Osteoblast (primary cell): ENCODE results near the gene ENKD1. TPM values are rescaled to one million over a fixed set of nuclear protein-coding genes. Genes with fewer than 3 reads are reported as not detected.

Source experiments
- DNase-seq: peaks from one replicate; pipeline ENCODE4 v3.0.0; 2011; ENCODE audit warnings: low spot score, mixed read lengths; ENCODE audit not compliant: insufficient read length; ENCODE audit errors: missing footprints
- H2AFZ ChIP-seq: 2 replicates; pipeline ENCODE4 v1.6.0; 2011; ENCODE audit warnings: mild to moderate bottlenecking, low read length
- H3K27ac ChIP-seq: 2 replicates; pipeline ENCODE4 v1.5.1; 2011; ENCODE audit warnings: mild to moderate bottlenecking, low read depth, low read length, moderate library complexity
- H3K27me3 ChIP-seq: 2 replicates; pipeline ENCODE4 v1.6.0; 2012; ENCODE audit warnings: mild to moderate bottlenecking, control low read depth, inconsistent platforms, low read length, moderate library complexity; ENCODE audit not compliant: insufficient read depth
- H3K36me3 ChIP-seq: 2 replicates; pipeline ENCODE4 v1.5.1; 2011; ENCODE audit warnings: mild to moderate bottlenecking, low read length, control low read depth, moderate library complexity; ENCODE audit not compliant: insufficient read depth
- H3K4me1 ChIP-seq: 2 replicates; pipeline ENCODE4 v1.5.1; 2011; ENCODE audit warnings: mild to moderate bottlenecking, low read length, control low read depth, moderate library complexity; ENCODE audit not compliant: insufficient read depth
- H3K4me2 ChIP-seq: 2 replicates; pipeline ENCODE4 v1.6.0; 2011; ENCODE audit warnings: mild to moderate bottlenecking, low read length; ENCODE audit not compliant: insufficient read depth
- H3K4me3 ChIP-seq: fragments of 200-600 bp; sonication (generic); 3 replicates; pipeline ENCODE4 v1.5.1; 2012; ENCODE audit warnings: mild to moderate bottlenecking, low read length, inconsistent platforms; ENCODE audit not compliant: insufficient read depth
- H3K79me2 ChIP-seq: 2 replicates; pipeline ENCODE4 v1.6.0; 2012; ENCODE audit warnings: mild to moderate bottlenecking, low read length, control low read depth, inconsistent platforms; ENCODE audit not compliant: insufficient read depth
- H3K9me3 ChIP-seq: 2 replicates; pipeline ENCODE4 v1.5.1; 2011; ENCODE audit warnings: low read depth, low read length, control low read depth
- H4K20me1 ChIP-seq: 2 replicates; pipeline ENCODE4 v1.6.0; 2012; ENCODE audit warnings: mild to moderate bottlenecking, low read length, control low read depth; ENCODE audit not compliant: insufficient read depth
- total RNA-seq: library from RNA; depleted of rRNA; stranded (reverse); fragments of >200 nt; gene quantifications from 2 replicates; pipeline ENCODE4 v1.2.3, GENCODE V29; 2012
- TF ChIP-seq, protein P1 (sequence below): IDR thresholded peaks from 2 replicates; pipeline ENCODE4 v1.5.1; 2011; ENCODE audit warnings: mild to moderate bottlenecking, low read depth, low read length, moderate library complexity; ENCODE audit errors: extremely low read depth

The ENKD1 gene
- total RNA-seq, 1 donor: 15.9 TPM

DNA sequence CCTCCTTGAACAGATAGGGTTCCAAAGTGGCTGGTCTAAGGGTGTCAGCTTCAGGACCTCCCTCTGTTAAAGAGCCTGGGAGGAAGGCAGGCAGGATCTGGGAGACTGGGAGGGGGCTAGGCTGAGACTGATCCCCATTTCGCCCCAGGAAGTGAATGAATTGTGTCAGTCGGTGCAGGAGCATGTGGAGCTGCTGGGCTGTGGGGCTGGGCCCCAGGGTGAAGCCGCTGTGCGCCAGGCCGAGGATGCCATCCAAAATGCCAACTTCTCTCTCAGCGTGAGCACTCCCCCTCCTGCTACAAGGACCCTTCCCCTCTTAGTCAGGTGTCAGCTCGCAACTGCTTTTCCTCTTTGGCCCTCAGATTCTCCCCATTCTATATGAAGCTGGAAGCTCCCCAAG is 15.5 kb downstream of the ENKD1 start:
- H3K4me3 ChIP-seq: no peak overlapping the region
- no peaks in the 10 kb centered on the region for H3K79me2 ChIP-seq
- no peak overlapping the region for H3K4me2 ChIP-seq
- no peaks in the 10 kb centered on the region for H3K9me3 ChIP-seq
- H2AFZ ChIP-seq: no peak overlapping the region
- no peaks in the 10 kb centered on the region for H3K4me1 ChIP-seq
- no peaks in the 10 kb centered on the region for H3K36me3 ChIP-seq
- peaks cover 80% of the 10 kb centered on the region for H3K27me3 ChIP-seq
- peak; percentile 87 for DNase-seq
- TF ChIP-seq, protein P1, sequence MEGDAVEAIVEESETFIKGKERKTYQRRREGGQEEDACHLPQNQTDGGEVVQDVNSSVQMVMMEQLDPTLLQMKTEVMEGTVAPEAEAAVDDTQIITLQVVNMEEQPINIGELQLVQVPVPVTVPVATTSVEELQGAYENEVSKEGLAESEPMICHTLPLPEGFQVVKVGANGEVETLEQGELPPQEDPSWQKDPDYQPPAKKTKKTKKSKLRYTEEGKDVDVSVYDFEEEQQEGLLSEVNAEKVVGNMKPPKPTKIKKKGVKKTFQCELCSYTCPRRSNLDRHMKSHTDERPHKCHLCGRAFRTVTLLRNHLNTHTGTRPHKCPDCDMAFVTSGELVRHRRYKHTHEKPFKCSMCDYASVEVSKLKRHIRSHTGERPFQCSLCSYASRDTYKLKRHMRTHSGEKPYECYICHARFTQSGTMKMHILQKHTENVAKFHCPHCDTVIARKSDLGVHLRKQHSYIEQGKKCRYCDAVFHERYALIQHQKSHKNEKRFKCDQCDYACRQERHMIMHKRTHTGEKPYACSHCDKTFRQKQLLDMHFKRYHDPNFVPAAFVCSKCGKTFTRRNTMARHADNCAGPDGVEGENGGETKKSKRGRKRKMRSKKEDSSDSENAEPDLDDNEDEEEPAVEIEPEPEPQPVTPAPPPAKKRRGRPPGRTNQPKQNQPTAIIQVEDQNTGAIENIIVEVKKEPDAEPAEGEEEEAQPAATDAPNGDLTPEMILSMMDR: no peak
- H3K27ac ChIP-seq: no peak overlapping the region
- peaks cover 9% of the 10 kb centered on the region for H4K20me1 ChIP-seq

DNA sequence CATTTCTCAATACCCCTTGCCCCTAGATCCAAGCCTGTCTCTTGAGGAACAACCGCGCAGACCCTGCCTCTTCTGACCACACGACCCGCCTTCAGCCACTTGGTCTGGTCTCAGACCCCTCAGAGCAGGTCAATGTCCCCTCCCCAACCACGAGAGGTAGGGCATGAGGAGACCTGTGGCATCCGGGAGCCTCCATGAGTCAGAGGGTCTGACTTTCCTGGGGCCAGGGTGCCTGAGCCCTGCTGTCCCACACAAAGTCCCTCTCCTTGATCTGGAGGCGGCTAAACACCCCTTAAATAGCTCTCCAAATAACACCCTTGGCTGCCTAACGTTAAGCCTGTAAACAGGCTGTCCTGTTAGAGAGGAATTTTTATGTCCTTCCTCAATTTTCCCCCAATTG is 16.5 kb downstream of the ENKD1 start:
- no peak overlapping the region for H3K4me3 ChIP-seq
- H3K9me3 ChIP-seq: no peaks in the 10 kb centered on the region
- H3K79me2 ChIP-seq: no peaks in the 10 kb centered on the region
- H3K4me2 ChIP-seq: no peak overlapping the region
- no peaks in the 10 kb centered on the region for H3K4me1 ChIP-seq
- H2AFZ ChIP-seq: no peak overlapping the region
- TF ChIP-seq, protein P1: no peak
- peaks cover 9% of the 10 kb centered on the region for H4K20me1 ChIP-seq
- no peaks in the 10 kb centered on the region for H3K36me3 ChIP-seq
- DNase-seq: peak; percentile 82
- no peak overlapping the region for H3K27ac ChIP-seq
- H3K27me3 ChIP-seq: peaks cover 90% of the 10 kb centered on the region

- H3K4me3 ChIP-seq: no peak overlapping the region
- TF ChIP-seq, protein P1: no peak
- H2AFZ ChIP-seq: no peak overlapping the region
- H3K4me1 ChIP-seq: no peaks in the 10 kb centered on the region
- peaks cover 88% of the 10 kb centered on the region for H3K27me3 ChIP-seq
- H3K36me3 ChIP-seq: no peaks in the 10 kb centered on the region
- peaks cover 9% of the 10 kb centered on the region for H4K20me1 ChIP-seq
- no peaks in the 10 kb centered on the region for H3K79me2 ChIP-seq
- H3K9me3 ChIP-seq: no peaks in the 10 kb centered on the region
- H3K27ac ChIP-seq: no peak overlapping the region
- DNase-seq: peak; percentile 96
- H3K4me2 ChIP-seq: no peak overlapping the region
Observed at GRCh38 chr16:67649494-67649931, 17.0 kb downstream of the ENKD1 start.

DNA sequence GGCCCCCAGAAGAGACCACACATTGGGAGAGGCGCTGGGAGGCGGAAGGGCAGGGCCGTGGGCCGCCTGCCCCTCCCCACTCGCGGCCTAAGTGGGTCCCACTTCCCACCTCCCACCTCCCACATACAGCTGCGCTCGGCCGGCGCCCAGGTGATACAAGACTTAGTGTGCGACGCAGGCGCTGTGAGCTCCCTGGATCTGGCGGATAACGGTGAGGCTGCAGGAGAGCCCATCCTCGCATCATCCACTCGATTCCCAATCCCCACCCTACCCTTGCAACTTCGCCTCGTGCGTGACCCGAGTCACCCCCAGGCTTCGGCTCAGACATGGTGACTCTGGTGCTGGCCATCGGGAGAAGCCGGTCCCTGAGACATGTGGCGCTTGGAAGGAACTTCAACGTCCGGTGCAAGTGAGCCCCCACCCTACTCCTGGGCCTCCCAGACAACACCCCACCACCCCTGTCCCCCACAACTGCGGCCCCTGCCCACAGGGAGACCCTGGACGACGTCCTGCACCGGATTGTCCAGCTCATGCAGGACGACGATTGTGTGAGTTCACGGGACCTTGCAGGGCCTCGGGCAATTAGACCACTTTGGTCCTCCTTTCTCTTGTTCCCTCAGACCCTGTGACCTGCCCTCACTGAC is 17.7 kb downstream of the ENKD1 start:
- no peaks in the 10 kb centered on the region for H3K4me1 ChIP-seq
- H3K27me3 ChIP-seq: peaks cover 88% of the 10 kb centered on the region
- peaks cover 9% of the 10 kb centered on the region for H4K20me1 ChIP-seq
- no peak overlapping the region for H3K4me3 ChIP-seq
- TF ChIP-seq, protein P1: no peak
- no peaks in the 10 kb centered on the region for H3K9me3 ChIP-seq
- no peak overlapping the region for H3K27ac ChIP-seq
- no peaks in the 10 kb centered on the region for H3K36me3 ChIP-seq
- H3K4me2 ChIP-seq: no peak overlapping the region
- DNase-seq: peak; percentile 80
- H3K79me2 ChIP-seq: no peaks in the 10 kb centered on the region
- H2AFZ ChIP-seq: no peak overlapping the region
